ENCODE measurements around the gene RBM15. TPM values are rescaled to one million over a fixed set of nuclear protein-coding genes. Genes with fewer than 3 reads are reported as not detected.

RBM15 gene
- polyA plus RNA-seq, 1 of the 3 experiments (the other 2 are of a cell fraction): 3.8 TPM

- Histone ChIP-seq H2AFZ (ENCODE audit: low read depth) (no peak overlapping the region), H3K4me2 (no peak overlapping the region), H3K9me3 (no peaks in the 10 kb centered on the region), H3K36me3 (replicated peaks in 1 of 2; ENCODE audit: control insufficient read depth in 1 of 2, insufficient read depth in 2 of 2, low read length in 1 of 2) (peaks cover 59 to 84% of the 10 kb centered on the region in 2 experiments), H3K9me2 (no peaks in the 10 kb centered on the region), H3K4me1 (ENCODE audit: control insufficient read depth in 1 of 2, insufficient read depth in 2 of 2, low read depth in 1 of 2, low read length in 1 of 2) (peaks cover 40 to 56% of the 10 kb centered on the region in 2 experiments), H4K20me1 (ENCODE audit: insufficient read depth) (peaks cover 88% of the 10 kb centered on the region), H3K79me2 (ENCODE audit: insufficient read depth) (peaks cover 100% of the 10 kb centered on the region), H3K27me3 (ENCODE audit: insufficient read depth) (no peaks in the 10 kb centered on the region), H3K4me3 (ENCODE audit: low read depth in 2 of 2, low read length in 1 of 2) (no peak overlapping the region), H3F3A (replicated peaks; ENCODE audit: insufficient read depth) (peaks cover 10% of the 10 kb centered on the region), H3K27ac (ENCODE audit: low read depth in 2 of 2, low read length in 1 of 2) (no peak overlapping the region), H3K9ac (no peak overlapping the region)
- TF ChIP-seq CTCF (IDR thresholded peaks at IDR 0.05): no peak
- TF ChIP-seq FOSL2 (IDR thresholded peaks at IDR 0.05; ENCODE audit: borderline replicate concordance, low read depth): no peak
- TF ChIP-seq CHD2 (IDR thresholded peaks at IDR 0.05; ENCODE audit: low read length, partially characterized antibody): no peak
- TF ChIP-seq RAD21 (IDR thresholded peaks at IDR 0.05; ENCODE audit: low read length): no peak
- no peak for TF ChIP-seq FOXJ3 (CRISPR knock-in tag; IDR thresholded peaks at IDR 0.05)
- TF ChIP-seq SMC3 (IDR thresholded peaks at IDR 0.05; ENCODE audit: low read depth, low read length): no peak
- TF ChIP-seq RCOR1 (IDR thresholded peaks at IDR 0.05; ENCODE audit: low read length): no peak
- TF ChIP-seq RFX5 (IDR thresholded peaks at IDR 0.05; ENCODE audit: low read length): no peak
- TF ChIP-seq TEAD4 (IDR thresholded peaks at IDR 0.05; ENCODE audit: borderline replicate concordance, insufficient read depth): no peak
- no peak for TF ChIP-seq SIN3A (IDR thresholded peaks at IDR 0.05; ENCODE audit: borderline replicate concordance, low read depth, low read length)
- TF ChIP-seq ZBTB33 (IDR thresholded peaks at IDR 0.05; ENCODE audit: borderline replicate concordance, low read depth): no peak
- TF ChIP-seq TAF1 (IDR thresholded peaks at IDR 0.05; ENCODE audit: borderline replicate concordance, low read depth, low read length): no peak
- TF ChIP-seq EP300 (IDR thresholded peaks at IDR 0.05; ENCODE audit: borderline replicate concordance in 1 of 2, low read depth in 1 of 2, low read length in 1 of 2): no peak
- no peak for TF ChIP-seq JUND (IDR thresholded peaks at IDR 0.05)
- no peak for TF ChIP-seq IRF3 (IDR thresholded peaks at IDR 0.05; ENCODE audit: low read depth, low read length)
- no peak for TF ChIP-seq NFIC (IDR thresholded peaks at IDR 0.05; ENCODE audit: borderline replicate concordance)
- no peak for TF ChIP-seq USF1 (IDR thresholded peaks at IDR 0.05; ENCODE audit: borderline replicate concordance, low read depth)
- ChIA-PET CTCF (no interaction called here), POLR2A (no interaction called here)
- WGBS (ENCODE audit: low lambda C conversion rate): 83% methylated on average over 3 of the region's 3 CpGs
- DNase-seq: no peak
Observed at GRCh38 chr1:110345480-110345879, 6.3 kb downstream of the RBM15 start.

Data from SK-N-SH (cell line).